Urinary bladder (tissue), 4 donors: Measurements from ENCODE around the gene RDX. TPM values are rescaled to one million over a fixed set of nuclear protein-coding genes. Genes with fewer than 3 reads are reported as not detected.
A peak's percentile ranks its signal among the peaks of the same experiment; 100 is the strongest.

Experiments used
- DNase-seq: peaks from one replicate; pipeline ENCODE4 v3.0.0-alpha.2; 2015; ENCODE audit errors: extremely low spot score
- H3K27ac ChIP-seq: one replicate; pipeline ENCODE4 v1.5.1; 2013; ENCODE audit warnings: low read depth, mild to moderate bottlenecking, moderate library complexity
- H3K36me3 ChIP-seq: one replicate; pipeline ENCODE4 v1.6.1; 2013; ENCODE audit warnings: mild to moderate bottlenecking, moderate library complexity; ENCODE audit not compliant: insufficient read depth
- H3K4me1 ChIP-seq: one replicate; pipeline ENCODE4 v1.6.1; 2013; ENCODE audit warnings: mild to moderate bottlenecking, moderate library complexity; ENCODE audit not compliant: insufficient read depth
- H3K4me3 ChIP-seq: one replicate; pipeline ENCODE4 v1.5.1; 2013; ENCODE audit warnings: low read depth, low read length
- whole genome bisulfite sequencing: extraction: QIAGEN DNeasy Blood & Tissue Kit; methylation state at CpG from one replicate; pipeline ENCODE4 v1.1.7; 2013; 5-methylcytosine and 5-hydroxymethylcytosine counted together
- polyA plus RNA-seq: library from polyadenylated mRNA; stranded (reverse); fragments of 200-250 nt; gene quantifications from one replicate; pipeline ENCODE4 v1.2.3, GENCODE V29; 2013
- total RNA-seq: library from RNA; depleted of rRNA; stranded (reverse); fragments of >200 nt; gene quantifications from one replicate; pipeline ENCODE4 v1.2.3, GENCODE V29; 2014
- donor health status: healthy with polysubstance abuse.
- donor health status: healthy.

RDX gene
- total RNA-seq: 122 TPM
- 49.9 TPM for polyA plus RNA-seq

DNA sequence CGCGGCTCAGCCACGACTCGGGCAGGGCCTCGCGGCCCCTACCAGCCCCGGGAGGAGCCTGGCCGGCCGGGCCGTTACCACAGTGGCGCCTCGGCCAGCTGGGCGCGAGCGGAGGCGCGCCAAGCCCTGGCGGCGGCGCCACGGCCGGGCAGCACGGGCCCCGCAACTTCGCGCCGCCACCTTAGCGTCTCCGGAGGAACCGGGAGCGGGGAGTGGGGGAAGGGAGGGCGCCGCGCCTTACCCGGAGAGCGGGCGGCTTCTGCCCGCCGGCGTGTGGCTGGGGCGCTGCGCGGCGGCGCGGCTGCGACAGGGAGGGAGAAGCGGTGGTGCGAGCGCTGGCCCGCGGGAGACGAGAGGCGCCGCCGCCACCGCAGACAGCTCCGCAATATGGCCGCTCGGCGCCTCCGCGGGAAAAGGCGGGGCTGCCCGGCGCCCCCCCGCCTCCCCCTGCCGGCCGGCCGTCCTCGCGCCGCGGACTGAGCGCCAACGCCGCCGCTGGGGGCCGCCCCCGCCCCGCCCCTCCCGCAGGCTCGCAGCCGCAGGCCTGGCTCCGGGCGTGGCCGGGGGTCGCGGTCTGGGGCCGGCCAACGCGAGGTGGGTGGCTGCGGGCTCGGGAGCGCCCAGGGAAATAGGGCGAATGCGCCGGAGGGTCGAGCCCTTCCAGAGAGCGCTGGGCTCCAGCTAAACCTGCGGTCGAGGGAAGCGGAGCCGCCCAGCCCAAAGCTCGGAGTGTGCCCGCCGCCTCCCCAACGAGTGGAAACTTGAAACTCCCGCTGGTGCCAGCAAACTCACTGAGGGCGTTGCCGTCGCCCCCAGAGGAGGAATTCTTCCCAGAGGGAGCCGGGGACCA lies at the start of gene RDX:
Gene RDX (minus strand): TSS at position 389 of the 850 bp plus-strand sequence. CDS start 16,922 bp downstream, outside the sequence.
- no peaks in the 10 kb centered on the region for H3K4me1 ChIP-seq
- H3K36me3 ChIP-seq: no peaks in the 10 kb centered on the region
- no peak for DNase-seq
- peak within 1 kb of the TSS; percentile 97 for H3K27ac ChIP-seq
- 1% methylated on average over 109 of the region's 113 CpGs for WGBS
- H3K4me3 ChIP-seq: peak within 1 kb of the TSS; percentile 96

DNA sequence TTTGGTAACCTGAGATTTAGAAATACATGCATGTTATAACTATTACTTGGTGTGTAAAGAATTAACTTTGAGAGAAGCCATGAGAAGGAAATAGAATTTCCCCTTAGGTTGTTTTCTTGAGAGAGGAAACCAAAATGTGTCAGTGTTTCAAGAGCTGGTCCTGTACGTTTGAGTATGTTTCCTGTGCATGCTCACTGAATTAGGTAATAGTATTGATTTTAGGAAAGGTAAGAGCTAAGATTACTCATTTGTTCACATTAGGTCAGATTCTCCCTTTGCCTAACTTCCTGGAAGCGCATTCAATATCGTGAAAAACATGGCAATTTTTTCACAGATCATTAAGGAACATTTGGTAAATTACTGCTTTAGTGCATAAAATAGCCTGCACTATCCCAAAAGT lies 49.3 kb upstream of the RDX start:
- Histone ChIP-seq H3K36me3 (no peaks in the 10 kb centered on the region), H3K4me1 (no peaks in the 10 kb centered on the region), H3K4me3 (no peak overlapping the region), H3K27ac (no peak overlapping the region)
- 70% methylated on average over 3 of the region's 3 CpGs for WGBS
- DNase-seq: no peak

GRCh38 chr11:110340436-110340835 lies 44.0 kb upstream of the RDX start:
- WGBS: 67% methylated on average over 2 of the region's 2 CpGs
- Histone ChIP-seq H3K4me3 (no peak overlapping the region), H3K36me3 (no peaks in the 10 kb centered on the region), H3K4me1 (no peaks in the 10 kb centered on the region), H3K27ac (no peak overlapping the region)
- no peak for DNase-seq

DNA sequence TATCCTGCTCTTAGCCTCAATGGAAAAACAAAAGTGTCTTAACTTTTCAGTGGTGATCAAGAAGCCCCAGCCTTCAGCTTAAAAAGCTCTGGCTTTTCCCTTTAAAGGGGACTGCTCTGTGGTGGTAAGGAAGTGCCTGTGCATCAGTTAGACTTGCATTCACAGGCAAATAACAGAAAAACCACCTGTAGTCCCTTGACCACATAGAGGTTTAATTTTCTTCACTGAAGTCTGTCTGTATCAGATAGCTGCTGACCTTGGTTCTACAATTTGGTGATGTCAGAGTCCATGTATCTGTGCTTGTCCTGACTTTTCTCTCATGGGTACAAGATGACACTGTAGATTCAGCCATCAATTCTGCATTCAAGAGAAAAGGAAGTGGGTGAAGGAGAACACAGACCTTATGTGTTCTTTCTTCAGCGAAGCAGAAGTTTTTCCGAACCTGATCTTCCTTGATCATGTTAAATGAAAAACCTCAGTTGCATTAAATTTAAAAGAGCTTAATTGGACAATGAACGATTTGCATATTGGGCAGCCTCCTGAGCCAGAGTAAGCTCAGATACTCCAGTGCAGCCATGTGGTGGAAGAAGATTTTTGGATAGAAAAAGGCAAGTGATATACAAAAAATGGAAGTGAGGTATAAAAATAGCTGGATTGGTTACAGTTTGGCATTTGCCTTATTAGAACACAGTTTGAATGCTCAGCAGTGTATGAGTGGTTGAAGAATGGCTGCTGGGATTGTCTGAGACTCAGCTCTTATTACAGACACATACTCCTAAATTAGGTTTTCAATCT lies 43.2 kb upstream of the RDX start:
- Histone ChIP-seq H3K27ac (no peak overlapping the region), H3K4me3 (no peak overlapping the region), H3K36me3 (no peaks in the 10 kb centered on the region), H3K4me1 (no peaks in the 10 kb centered on the region)
- no peak for DNase-seq
- WGBS: 86% methylated on average over 3 of the region's 3 CpGs

- H3K4me1 ChIP-seq: no peaks in the 10 kb centered on the region
These were observed 42.3 kb upstream of the RDX start for GRCh38 chr11:110338684-110339083.

GRCh38 chr11:110337570-110338193 lies 41.3 kb upstream of the RDX start:
- no peaks in the 10 kb centered on the region for H3K4me1 ChIP-seq
- no peak overlapping the region for H3K27ac ChIP-seq
- DNase-seq: no peak
- no peaks in the 10 kb centered on the region for H3K36me3 ChIP-seq
- 63% methylated on average over 4 of the region's 4 CpGs for WGBS
- no peak overlapping the region for H3K4me3 ChIP-seq

More at GRCh38 chr11:110338684-110339083, 42.3 kb upstream of the RDX start:
- DNase-seq: no peak
- 68% methylated on average over 5 of the region's 5 CpGs for WGBS
- no peak overlapping the region for H3K27ac ChIP-seq
- H3K36me3 ChIP-seq: no peaks in the 10 kb centered on the region
- H3K4me3 ChIP-seq: no peak overlapping the region

DNA sequence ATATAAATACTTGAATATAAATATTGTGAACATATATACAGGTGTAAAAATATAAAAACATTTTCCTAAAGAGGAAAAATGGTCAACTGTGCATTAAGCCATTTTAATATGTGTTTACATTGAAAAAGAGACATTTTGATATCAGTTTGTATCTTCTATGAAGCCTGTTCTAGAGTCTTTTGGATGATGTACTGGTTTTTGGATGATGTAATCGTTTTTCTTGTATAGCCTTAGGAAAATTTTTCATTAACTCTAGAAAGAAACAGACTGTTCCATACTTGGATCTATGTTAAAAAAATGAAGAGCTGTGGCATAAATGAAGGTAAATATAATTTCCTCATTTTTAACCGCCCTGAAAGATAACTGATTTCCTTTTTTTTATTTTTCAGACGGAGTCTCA lies 39.6 kb upstream of the RDX start:
- H3K4me1 ChIP-seq: no peaks in the 10 kb centered on the region
- no peak for DNase-seq
- no peak overlapping the region for H3K27ac ChIP-seq
- WGBS: 80% methylated on average over 3 of the region's 3 CpGs
- no peaks in the 10 kb centered on the region for H3K36me3 ChIP-seq
- H3K4me3 ChIP-seq: no peak overlapping the region

DNA sequence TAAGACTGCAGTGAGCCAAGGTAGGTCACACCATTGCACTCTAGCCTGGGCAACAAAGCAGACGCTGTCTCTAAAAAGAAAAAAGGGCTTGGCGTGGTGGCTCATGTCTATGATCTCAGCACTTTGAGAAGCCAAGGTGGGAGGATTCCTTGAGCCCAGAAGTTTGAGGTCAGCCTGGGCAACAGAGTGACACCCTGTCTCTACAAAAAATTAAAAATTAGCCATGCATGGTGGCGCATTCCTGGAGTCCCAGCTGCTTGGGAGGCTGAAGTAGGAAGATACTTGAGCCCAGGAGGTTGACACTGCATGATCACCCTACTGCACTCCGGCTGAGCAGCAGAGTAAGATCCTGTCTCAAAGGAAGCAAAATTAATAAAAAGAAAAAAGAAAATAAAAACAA lies 38.9 kb upstream of the RDX start:
- no peak for DNase-seq
- Histone ChIP-seq H3K4me3 (no peak overlapping the region), H3K4me1 (no peaks in the 10 kb centered on the region), H3K36me3 (no peaks in the 10 kb centered on the region), H3K27ac (no peak overlapping the region)
- WGBS: 93% methylated on average over 4 of the region's 4 CpGs

GRCh38 chr11:110331626-110332025 lies 35.2 kb upstream of the RDX start:
- H3K4me1 ChIP-seq: no peaks in the 10 kb centered on the region
- no peak overlapping the region for H3K27ac ChIP-seq
- H3K4me3 ChIP-seq: no peak overlapping the region
- DNase-seq: no peak
- WGBS: 42% methylated on average over 1 of the region's 1 CpG
- H3K36me3 ChIP-seq: no peaks in the 10 kb centered on the region

- Histone ChIP-seq H3K36me3 (no peaks in the 10 kb centered on the region), H3K4me3 (no peak overlapping the region), H3K27ac (no peak overlapping the region), H3K4me1 (no peaks in the 10 kb centered on the region)
- no peak for DNase-seq
- WGBS: 89% methylated on average over 1 of the region's 1 CpG
These were observed 33.0 kb upstream of the RDX start for GRCh38 chr11:110329445-110329844.

DNA sequence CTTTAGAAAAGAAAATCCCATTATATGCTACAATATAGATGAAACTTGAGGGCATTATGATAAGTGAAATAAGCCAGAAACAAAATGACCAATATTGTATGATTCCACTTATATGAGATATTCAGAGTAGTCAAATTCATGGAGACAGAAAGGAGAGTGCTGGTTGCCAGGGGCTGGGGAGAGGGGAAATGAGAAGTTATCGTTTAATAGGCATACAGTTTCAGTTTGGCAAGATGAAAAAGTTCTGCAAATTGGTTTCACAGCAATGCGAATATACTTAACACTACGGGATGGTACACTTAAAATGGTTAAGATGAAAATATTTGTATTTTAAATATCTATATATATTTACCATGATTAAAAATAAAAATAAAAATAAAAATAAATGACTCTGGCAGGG lies 31.1 kb upstream of the RDX start:
- Histone ChIP-seq H3K4me1 (no peaks in the 10 kb centered on the region), H3K36me3 (no peaks in the 10 kb centered on the region), H3K4me3 (no peak overlapping the region), H3K27ac (no peak overlapping the region)
- DNase-seq: no peak
- WGBS: 89% methylated on average over 3 of the region's 3 CpGs

GRCh38 chr11:110323786-110324185 lies 27.4 kb upstream of the RDX start:
- no peak for DNase-seq
- no peaks in the 10 kb centered on the region for H3K36me3 ChIP-seq
- no peak overlapping the region for H3K4me3 ChIP-seq
- no peaks in the 10 kb centered on the region for H3K4me1 ChIP-seq
- WGBS: 86% methylated on average over 4 of the region's 4 CpGs
- no peak overlapping the region for H3K27ac ChIP-seq

DNA sequence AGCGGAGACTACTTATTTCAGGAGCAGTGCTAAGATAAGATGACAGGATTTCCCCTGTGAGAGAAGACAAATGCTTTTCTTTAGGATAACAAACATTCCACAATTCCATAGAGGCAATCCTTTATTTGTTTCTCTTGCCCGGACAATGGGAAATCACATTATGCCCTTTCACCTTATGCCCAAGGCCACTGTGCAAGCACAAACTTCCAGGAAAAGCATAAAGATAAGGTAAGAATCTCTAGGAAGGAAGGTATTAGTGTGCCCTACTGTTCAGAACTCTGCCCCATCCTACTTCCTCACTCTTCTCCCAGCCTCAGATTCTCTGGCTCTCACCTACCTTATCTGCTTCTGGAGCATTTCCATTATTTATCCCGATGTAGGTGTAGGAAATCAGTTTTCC lies 23.1 kb upstream of the RDX start:
- Histone ChIP-seq H3K4me1 (no peaks in the 10 kb centered on the region), H3K36me3 (no peaks in the 10 kb centered on the region), H3K27ac (no peak overlapping the region), H3K4me3 (no peak overlapping the region)
- WGBS: 78% methylated on average over 3 of the region's 3 CpGs
- no peak for DNase-seq
